PFSK-1 (cell line): Measurements from ENCODE around the gene LRRC47.

Experiments used
- FOXP2 ChIP-seq: optimal IDR thresholded peaks from 2 replicates; pipeline ENCODE3; 2011; ENCODE audit warnings: borderline replicate concordance, control low read depth, inconsistent platforms; ENCODE audit not compliant: insufficient read depth; ENCODE audit errors: extremely low read length, extremely low read depth
- POLR2AphosphoS5 ChIP-seq: IDR thresholded peaks from 2 replicates; pipeline ENCODE4 v1.6.1; 2012; ENCODE audit warnings: low read depth, mild to moderate bottlenecking, control low read depth, low read length, moderate library complexity
- SIN3A ChIP-seq: IDR thresholded peaks from 2 replicates; pipeline ENCODE4 v1.6.1; 2012; ENCODE audit warnings: mild to moderate bottlenecking, low read length, moderate library complexity, borderline replicate concordance; ENCODE audit not compliant: insufficient read depth
- TAF1 ChIP-seq: IDR thresholded peaks from 2 replicates; pipeline ENCODE4 v1.6.1; 2012; ENCODE audit warnings: low read length, control low read depth, borderline replicate concordance; ENCODE audit not compliant: insufficient read depth
- TF ChIP-seq, protein P1 (sequence below), 2 experiments: IDR thresholded peaks; 2 replicates each; pipeline versions ENCODE4 v1.6.1 to v1.8.0; 2011 to 2012; ENCODE audit warnings: low read depth in 2 of 2, low read length in 2 of 2, control low read depth in 1 of 2, inconsistent platforms in 1 of 2, mild to moderate bottlenecking in 1 of 2, moderate library complexity in 1 of 2; ENCODE audit not compliant: insufficient read depth in 1 of 2

Gene LRRC47

DNA sequence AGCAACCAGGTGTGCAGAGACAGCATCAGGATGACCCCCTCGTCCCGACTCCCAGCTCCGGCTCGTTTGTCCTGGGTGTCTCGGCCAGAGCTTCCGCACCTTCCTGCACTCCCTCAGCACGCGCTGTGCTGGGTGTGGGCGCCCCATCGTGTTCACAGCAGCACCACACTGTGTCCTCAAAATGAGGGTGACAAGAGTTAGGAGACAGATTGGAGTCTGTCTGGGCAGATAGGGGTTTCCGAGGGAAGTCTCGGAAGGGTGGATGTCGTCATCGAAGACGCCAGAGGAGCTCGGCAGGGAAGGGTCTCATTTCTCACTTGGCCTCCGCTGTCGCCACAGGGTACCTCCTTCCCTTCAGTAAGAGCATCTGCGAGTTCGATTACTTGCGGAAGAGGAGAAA is 39.9 kb downstream of the LRRC47 start:
- TF ChIP-seq SIN3A (no peak), TAF1 (no peak), FOXP2 (no peak), POLR2AphosphoS5 (no peak)
- TF ChIP-seq, protein P1, sequence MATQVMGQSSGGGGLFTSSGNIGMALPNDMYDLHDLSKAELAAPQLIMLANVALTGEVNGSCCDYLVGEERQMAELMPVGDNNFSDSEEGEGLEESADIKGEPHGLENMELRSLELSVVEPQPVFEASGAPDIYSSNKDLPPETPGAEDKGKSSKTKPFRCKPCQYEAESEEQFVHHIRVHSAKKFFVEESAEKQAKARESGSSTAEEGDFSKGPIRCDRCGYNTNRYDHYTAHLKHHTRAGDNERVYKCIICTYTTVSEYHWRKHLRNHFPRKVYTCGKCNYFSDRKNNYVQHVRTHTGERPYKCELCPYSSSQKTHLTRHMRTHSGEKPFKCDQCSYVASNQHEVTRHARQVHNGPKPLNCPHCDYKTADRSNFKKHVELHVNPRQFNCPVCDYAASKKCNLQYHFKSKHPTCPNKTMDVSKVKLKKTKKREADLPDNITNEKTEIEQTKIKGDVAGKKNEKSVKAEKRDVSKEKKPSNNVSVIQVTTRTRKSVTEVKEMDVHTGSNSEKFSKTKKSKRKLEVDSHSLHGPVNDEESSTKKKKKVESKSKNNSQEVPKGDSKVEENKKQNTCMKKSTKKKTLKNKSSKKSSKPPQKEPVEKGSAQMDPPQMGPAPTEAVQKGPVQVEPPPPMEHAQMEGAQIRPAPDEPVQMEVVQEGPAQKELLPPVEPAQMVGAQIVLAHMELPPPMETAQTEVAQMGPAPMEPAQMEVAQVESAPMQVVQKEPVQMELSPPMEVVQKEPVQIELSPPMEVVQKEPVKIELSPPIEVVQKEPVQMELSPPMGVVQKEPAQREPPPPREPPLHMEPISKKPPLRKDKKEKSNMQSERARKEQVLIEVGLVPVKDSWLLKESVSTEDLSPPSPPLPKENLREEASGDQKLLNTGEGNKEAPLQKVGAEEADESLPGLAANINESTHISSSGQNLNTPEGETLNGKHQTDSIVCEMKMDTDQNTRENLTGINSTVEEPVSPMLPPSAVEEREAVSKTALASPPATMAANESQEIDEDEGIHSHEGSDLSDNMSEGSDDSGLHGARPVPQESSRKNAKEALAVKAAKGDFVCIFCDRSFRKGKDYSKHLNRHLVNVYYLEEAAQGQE (IDR thresholded peaks at IDR 0.05; ENCODE audit: insufficient read depth in 1 of 2, low read depth in 2 of 2, low read length in 2 of 2) = no peak

DNA sequence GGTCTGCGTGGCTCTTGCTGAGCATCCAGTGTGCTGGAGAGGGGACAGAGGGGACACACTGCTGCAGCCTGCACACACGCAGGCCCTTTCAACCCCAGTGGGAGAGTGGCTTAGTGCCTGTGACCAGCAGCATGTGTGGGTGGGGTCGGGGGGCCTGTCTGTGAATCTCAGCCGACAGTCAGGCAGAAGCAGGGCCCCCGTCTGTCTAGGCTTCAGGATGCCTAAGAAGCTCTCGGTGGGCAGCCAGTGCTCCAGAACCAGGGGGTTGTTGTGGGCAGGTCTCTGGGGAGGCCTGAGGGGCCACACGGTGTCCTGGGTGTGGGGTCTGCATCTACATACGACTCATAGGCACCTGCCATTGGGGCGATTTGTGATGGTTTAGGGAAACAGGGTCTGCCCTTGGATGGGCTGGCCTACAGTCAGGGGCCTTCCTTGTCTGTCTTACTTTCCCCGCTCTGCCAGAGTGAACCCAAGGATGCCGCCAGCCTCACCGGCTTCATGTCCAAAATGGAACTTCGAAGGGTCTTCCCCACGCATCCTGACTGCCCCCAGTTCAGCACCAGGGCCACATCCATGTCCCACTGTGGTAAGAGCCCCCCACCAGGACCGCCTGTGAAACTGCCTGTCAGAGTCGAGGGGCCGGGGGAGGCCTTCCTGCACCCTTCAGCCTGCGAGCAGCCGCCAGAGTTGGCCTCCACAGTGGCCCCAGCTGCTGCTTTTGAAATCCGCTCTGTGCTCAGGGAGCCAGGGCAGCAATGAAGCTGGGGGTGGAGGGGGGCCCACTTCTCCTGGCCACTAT is 42.4 kb downstream of the LRRC47 start:
- TF ChIP-seq SIN3A (no peak), POLR2AphosphoS5 (no peak), FOXP2 (no peak), TAF1 (no peak)
- TF ChIP-seq, protein P1 (IDR thresholded peaks at IDR 0.05; ENCODE audit: insufficient read depth in 1 of 2, low read depth in 2 of 2, low read length in 2 of 2) = no peak

DNA sequence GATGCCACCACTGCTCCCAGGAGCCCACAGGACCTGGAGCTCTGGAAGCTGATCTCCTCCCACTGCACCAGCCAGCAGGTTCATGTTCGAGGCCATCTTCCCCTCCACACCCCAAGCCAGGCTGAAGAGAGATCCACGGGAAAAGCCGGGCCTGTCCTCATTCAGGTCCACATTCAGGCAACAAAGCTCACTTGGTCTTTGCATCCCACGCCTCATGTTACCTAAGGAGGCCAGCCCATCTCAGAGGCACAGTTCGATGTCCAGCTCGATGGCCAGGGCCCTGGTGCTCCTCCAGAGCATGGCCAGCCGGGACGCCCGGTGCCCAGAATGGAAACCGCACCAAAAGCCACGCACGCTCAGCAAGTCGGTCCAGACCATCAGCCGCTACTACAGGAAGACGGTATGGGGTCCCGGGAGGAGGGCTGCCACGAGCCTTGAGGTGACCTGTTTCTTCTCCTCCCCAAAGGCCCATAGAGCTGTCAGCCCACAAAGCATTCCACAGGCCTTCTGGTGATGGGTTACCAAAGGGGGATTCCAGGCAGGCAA is 43.8 kb downstream of the LRRC47 start, which contains the start of gene CCDC27:
Gene CCDC27, plus strand, starts transcription at position 51 of the 546 bp plus-strand sequence. Its CDS starts 32 bp downstream, at position 83.
- TF ChIP-seq TAF1 = no peak
- TF ChIP-seq FOXP2 = no peak
- TF ChIP-seq SIN3A = no peak
- TF ChIP-seq, protein P1 (IDR thresholded peaks at IDR 0.05; ENCODE audit: insufficient read depth in 1 of 2, low read depth in 2 of 2, low read length in 2 of 2) = no peak
- no peak for TF ChIP-seq POLR2AphosphoS5

DNA sequence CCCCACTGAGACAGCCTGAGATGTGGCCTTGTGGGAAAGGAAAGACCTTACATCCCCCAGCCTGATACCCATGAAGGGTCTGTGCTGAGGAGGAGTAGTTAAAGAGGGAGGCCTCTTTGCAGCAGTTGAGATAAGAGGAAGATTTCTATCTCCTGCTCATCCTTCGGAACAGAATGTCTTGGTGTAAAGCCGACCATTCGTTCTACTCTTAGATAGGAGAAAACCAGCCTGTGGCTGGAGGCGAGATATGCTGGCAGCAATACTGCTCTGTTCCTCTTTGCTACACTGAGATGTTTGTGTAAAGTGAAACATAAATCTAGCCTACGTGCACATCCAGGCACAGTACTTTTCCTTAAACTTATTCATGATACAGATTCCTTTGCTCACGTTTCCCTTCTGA is 45.6 kb downstream of the LRRC47 start:
- TF ChIP-seq FOXP2 (no peak), POLR2AphosphoS5 (no peak), TAF1 (no peak), SIN3A (no peak)
- TF ChIP-seq, protein P1 (IDR thresholded peaks at IDR 0.05; ENCODE audit: insufficient read depth in 1 of 2, low read depth in 2 of 2, low read length in 2 of 2) = no peak
